WTC11 (cell line): Measurements from ENCODE around the gene DEPDC4. TPM values are rescaled to one million over a fixed set of nuclear protein-coding genes. Genes with fewer than 3 reads are reported as not detected.

Experiments used
- ATAC-seq: fragments of 200-7000 bp; cut with Tn5 transposase; 2 replicates; pipeline ENCODE4 v1.10.0; 2021; ENCODE audit warnings: mild to moderate bottlenecking, moderate library complexity
- CTCF ChIA-PET: fragments of 300-600 bp; sonication (Branson Sonifier 250); formaldehyde crosslinking; loops from one replicate; lab custom pipeline; 2021; ENCODE audit warnings: antibody characterized with exemption; lab: Charles Lee
- POLR2A ChIA-PET: fragments of 350-600 bp; sonication (Branson Sonifier 250); formaldehyde crosslinking; loops from one replicate; lab custom pipeline; 2021; ENCODE audit warnings: antibody characterized with exemption; lab: Charles Lee
- DNase-seq: peaks from one replicate; pipeline ENCODE4 v3.0.0; 2021; ENCODE audit warnings: low spot score
- H3K27ac Mint-ChIP-seq: 2 replicates; pipeline ENCODE4 v1.8.0; 2021; ENCODE audit warnings: mixed read lengths
- H3K27me3 Mint-ChIP-seq: 2 replicates; pipeline ENCODE4 v1.8.0; 2021; ENCODE audit warnings: low read depth, mild to moderate bottlenecking, moderate library complexity, mixed read lengths
- H3K36me3 Mint-ChIP-seq: 2 replicates; pipeline ENCODE4 v1.8.0; 2021; ENCODE audit warnings: mixed read lengths
- H3K4me1 Mint-ChIP-seq: 2 replicates; pipeline ENCODE4 v1.8.0; 2022; ENCODE audit warnings: mixed read lengths
- H3K4me3 Mint-ChIP-seq: 2 replicates; pipeline ENCODE4 v1.8.0; 2021; ENCODE audit warnings: mild to moderate bottlenecking, moderate library complexity, mixed read lengths
- H3K9me3 Mint-ChIP-seq: 2 replicates; pipeline ENCODE4 v1.8.0; 2021; ENCODE audit warnings: mixed read lengths
- ATF2 ChIP-seq: sonication (generic); formaldehyde crosslinking; IDR thresholded peaks from 2 replicates; pipeline ENCODE4 v1.8.1; 2022; ENCODE audit warnings: low read depth, missing genetic modification reagents, borderline replicate concordance
- CREM ChIP-seq: sonication (generic); formaldehyde crosslinking; IDR thresholded peaks from 2 replicates; pipeline ENCODE4 v1.8.1; 2022; ENCODE audit warnings: mild to moderate bottlenecking, missing genetic modification reagents, moderate library complexity
- E2F5 ChIP-seq: sonication (generic); formaldehyde crosslinking; IDR thresholded peaks from 2 replicates; pipeline ENCODE4 v1.8.1; 2022; ENCODE audit warnings: mild to moderate bottlenecking, moderate library complexity, missing genetic modification reagents
- FOXJ3 ChIP-seq: sonication (generic); formaldehyde crosslinking; IDR thresholded peaks from 2 replicates; pipeline ENCODE4 v1.9.0; 2021; ENCODE audit warnings: missing genetic modification reagents, mild to moderate bottlenecking, borderline replicate concordance
- FOXK1 ChIP-seq: sonication (generic); formaldehyde crosslinking; IDR thresholded peaks from 2 replicates; pipeline ENCODE4 v1.8.0; 2022; ENCODE audit warnings: mild to moderate bottlenecking, moderate library complexity, missing genetic modification reagents
- GABPB1 ChIP-seq: sonication (generic); formaldehyde crosslinking; IDR thresholded peaks from 2 replicates; pipeline ENCODE4 v1.8.1; 2023; ENCODE audit warnings: mild to moderate bottlenecking, missing genetic modification reagents
- JUN ChIP-seq: sonication (generic); formaldehyde crosslinking; IDR thresholded peaks from 2 replicates; pipeline ENCODE4 v1.8.0; 2023; ENCODE audit warnings: mild to moderate bottlenecking, missing genetic modification reagents
- MLX ChIP-seq: sonication (generic); formaldehyde crosslinking; IDR thresholded peaks from 2 replicates; pipeline ENCODE4 v1.8.1; 2023; ENCODE audit warnings: mild to moderate bottlenecking, missing genetic modification reagents, moderate library complexity
- MXD4 ChIP-seq: fragments of 250-450 bp; sonication (Bioruptor Pico); IDR thresholded peaks from 2 replicates; pipeline ENCODE4 v1.8.0; 2021; ENCODE audit warnings: mild to moderate bottlenecking, moderate library complexity, borderline replicate concordance
- NFE2L1 ChIP-seq: sonication (generic); formaldehyde crosslinking; IDR thresholded peaks from 2 replicates; pipeline ENCODE4 v1.8.1; 2023; ENCODE audit warnings: missing genetic modification reagents
- NFYB ChIP-seq: sonication (generic); formaldehyde crosslinking; conservative IDR thresholded peaks from 2 replicates; pipeline ENCODE4 v1.8.0; 2022; ENCODE audit warnings: low read depth, missing genetic modification reagents
- NR1H2 ChIP-seq: sonication (generic); formaldehyde crosslinking; IDR thresholded peaks from 2 replicates; pipeline ENCODE4 v1.9.0; 2021; ENCODE audit warnings: mild to moderate bottlenecking, moderate library complexity, missing genetic modification reagents
- OVOL2 ChIP-seq: fragments of 250-450 bp; sonication (Bioruptor Pico); IDR thresholded peaks from 2 replicates; pipeline ENCODE4 v1.9.0; 2021; ENCODE audit warnings: mild to moderate bottlenecking, borderline replicate concordance
- PREB ChIP-seq: sonication (generic); formaldehyde crosslinking; IDR thresholded peaks from 2 replicates; pipeline ENCODE4 v1.8.1; 2022; ENCODE audit warnings: mild to moderate bottlenecking, missing genetic modification reagents, moderate library complexity, borderline replicate concordance
- PRRX2 ChIP-seq: fragments of 250-450 bp; sonication (Bioruptor Pico); IDR thresholded peaks from 2 replicates; pipeline ENCODE4 v1.8.0; 2021; ENCODE audit warnings: mild to moderate bottlenecking
- SMAD3 ChIP-seq: sonication (generic); formaldehyde crosslinking; IDR thresholded peaks from 2 replicates; pipeline ENCODE4 v1.8.0; 2022; ENCODE audit warnings: missing genetic modification reagents, mild to moderate bottlenecking, borderline replicate concordance
- SP1 ChIP-seq: sonication (generic); formaldehyde crosslinking; conservative IDR thresholded peaks from 2 replicates; pipeline ENCODE4 v1.8.1; 2022; ENCODE audit warnings: missing genetic modification reagents
- ZMAT4 ChIP-seq: fragments of 250-450 bp; sonication (Bioruptor Pico); IDR thresholded peaks from 2 replicates; pipeline ENCODE4 v1.9.0; 2021; ENCODE audit warnings: mild to moderate bottlenecking
- ZNF232 ChIP-seq: sonication (generic); formaldehyde crosslinking; IDR thresholded peaks from 2 replicates; pipeline ENCODE4 v1.8.0; 2022; ENCODE audit warnings: mild to moderate bottlenecking, missing genetic modification reagents
- ZNF281 ChIP-seq: sonication (generic); formaldehyde crosslinking; IDR thresholded peaks from 2 replicates; pipeline ENCODE4 v1.8.0; 2023; ENCODE audit warnings: mild to moderate bottlenecking, missing genetic modification reagents
- ZNF317 ChIP-seq: sonication (generic); formaldehyde crosslinking; IDR thresholded peaks from 2 replicates; pipeline ENCODE4 v1.8.1; 2023; ENCODE audit warnings: low read depth, mild to moderate bottlenecking, moderate library complexity, missing genetic modification reagents, borderline replicate concordance
- ZNF416 ChIP-seq: fragments of 250-450 bp; sonication (Bioruptor Pico); IDR thresholded peaks from 2 replicates; pipeline ENCODE4 v1.9.0; 2021; ENCODE audit warnings: mild to moderate bottlenecking, inconsistent platforms
- ZNF423 ChIP-seq: fragments of 250-450 bp; sonication (Bioruptor Pico); IDR thresholded peaks from 2 replicates; pipeline ENCODE4 v2.1.2; 2022; ENCODE audit warnings: mild to moderate bottlenecking, moderate library complexity
- total RNA-seq: library from RNA; stranded (reverse); gene quantifications from 3 replicates; pipeline ENCODE4 v1.2.3, GENCODE V29; 2021

The DEPDC4 gene
- total RNA-seq, 1 experiment from 2014 or later, result 5.5 TPM

- TF ChIP-seq ZNF281 (CRISPR knock-in tag) (no peak), ATF2 (CRISPR knock-in tag) (no peak)
These were observed 65.1 kb downstream of the DEPDC4 start (continued) for GRCh38 chr12:100201604-100202423.

GRCh38 chr12:100200463-100201181 is 66.3 kb downstream of the DEPDC4 start, which contains the start of gene ACTR6:
Gene ACTR6, plus strand, starts transcription at chr12:100200815. Its CDS starts 37 bp downstream, at chr12:100200852.
- POLR2A ChIA-PET, result interaction anchor here (1.1 to 1.6 kb wide), 4 partner anchors 35 to 66 kb away, joined by 3 to 10 read pairs (median 5); partner anchors contain the start of genes DEPDC4 and SCYL2
- TF ChIP-seq GABPB1 (CRISPR knock-in tag) (peak; percentile 67), PREB (no peak), ZNF281 (CRISPR knock-in tag) (no peak), JUN (no peak), E2F5 (CRISPR knock-in tag) (no peak), SMAD3 (CRISPR knock-in tag) (no peak), ZNF416 (CRISPR knock-in tag) (no peak), NFE2L1 (CRISPR knock-in tag) (peak; percentile 53; the same call in 1 of the 2 replicates), ZMAT4 (CRISPR knock-in tag) (no peak), CREM (CRISPR knock-in tag) (no peak), SP1 (CRISPR knock-in tag) (peak; percentile 65), NR1H2 (CRISPR knock-in tag) (no peak), FOXJ3 (CRISPR knock-in tag) (no peak), NFYB (CRISPR knock-in tag) (no peak), FOXK1 (CRISPR knock-in tag) (peak; percentile 96), OVOL2 (CRISPR knock-in tag) (no peak), MXD4 (CRISPR knock-in tag) (no peak), ZNF232 (no peak), ZNF317 (no peak), MLX (no peak), PRRX2 (CRISPR knock-in tag) (no peak), ZNF423 (CRISPR knock-in tag) (no peak)

More at GRCh38 chr12:100200463-100201181, 66.3 kb downstream of the DEPDC4 start, which contains the start of gene ACTR6:
- peak; percentile 80 for ATAC-seq
- peak within 1 kb of the TSS; percentile 96 for H3K27ac Mint-ChIP-seq
- no peaks in the 10 kb centered on the region for H3K9me3 Mint-ChIP-seq
- H3K27me3 Mint-ChIP-seq, result no peaks in the 10 kb centered on the region
- H3K4me1 Mint-ChIP-seq, result peaks cover 12% of the 10 kb centered on the region; the same call in 1 of the 2 replicates
- peak; percentile 96 for DNase-seq
- H3K36me3 Mint-ChIP-seq, result peaks cover 3% of the 10 kb centered on the region
- CTCF ChIA-PET, result interaction anchor here (0.6 to 2.5 kb wide), 5 partner anchors 27 to 204 kb away, joined by 3 to 23 read pairs (median 5); partner anchors contain the start of gene SCYL2
- peak within 1 kb of the TSS; percentile 99 for H3K4me3 Mint-ChIP-seq
